OCI-LY7 (cell line): ENCODE measurements around the gene HLCS. TPM values are rescaled to one million over a fixed set of nuclear protein-coding genes. Genes with fewer than 3 reads are reported as not detected.

Experiments used
- BruUV-seq: library from RNA; stranded (reverse); fragments of 400-500 nt; replicated peaks from 2 replicates; lab custom pipeline; 2021; lab: Mats Ljungman, UMichigan
- CTCF ChIA-PET: fragments of 300-600 bp; sonication (Branson Sonifier 250); formaldehyde crosslinking; loops from one replicate; lab custom pipeline; 2022; ENCODE audit warnings: antibody characterized with exemption; ENCODE audit not compliant: unreplicated experiment; lab: Charles Lee
- POLR2A ChIA-PET: fragments of 300-600 bp; sonication (Branson Sonifier 250); formaldehyde crosslinking; loops from one replicate; lab custom pipeline; 2022; ENCODE audit warnings: antibody characterized with exemption; lab: Charles Lee
- DNase-seq: peaks from one replicate; pipeline ENCODE4 v3.0.0-alpha.2; 2015; ENCODE audit warnings: low spot score
- H2AFZ ChIP-seq: fragments of 200-600 bp; sonication (generic), shearing (Covaris generic); 2 replicates; pipeline ENCODE4 v1.6.1; 2014; ENCODE audit warnings: mild to moderate bottlenecking, antibody characterized with exemption, low read length, moderate library complexity
- H3K27ac ChIP-seq: fragments of 200-600 bp; sonication (generic); 2 replicates; pipeline ENCODE4 v1.5.1; 2014; ENCODE audit warnings: mixed run types, low read depth, mild to moderate bottlenecking, moderate library complexity, low read length, inconsistent platforms; ENCODE audit not compliant: poor library complexity, severe bottlenecking
- H3K36me3 ChIP-seq: fragments of 200-600 bp; sonication (generic); 2 replicates; pipeline ENCODE4 v1.6.1; 2014; ENCODE audit warnings: mild to moderate bottlenecking, antibody characterized with exemption, low read length, moderate library complexity, mixed read lengths; ENCODE audit not compliant: insufficient read depth
- H3K4me1 ChIP-seq: fragments of 200-600 bp; sonication (generic); 2 replicates; pipeline ENCODE4 v1.5.1; 2014; ENCODE audit warnings: mild to moderate bottlenecking, low read length; ENCODE audit not compliant: insufficient read depth, poor library complexity, severe bottlenecking
- H3K4me2 ChIP-seq: fragments of 200-600 bp; sonication (generic); 2 replicates; pipeline ENCODE4 v1.6.1; 2014; ENCODE audit warnings: mild to moderate bottlenecking, low read length
- H3K4me3 ChIP-seq: fragments of 200-600 bp; sonication (generic); 2 replicates; pipeline ENCODE4 v1.5.1; 2014; ENCODE audit warnings: mild to moderate bottlenecking, low read depth, low read length; ENCODE audit not compliant: poor library complexity, severe bottlenecking
- H3K79me2 ChIP-seq: fragments of 200-600 bp; sonication (generic); 2 replicates; pipeline ENCODE4 v1.6.1; 2016; ENCODE audit warnings: low read depth, mild to moderate bottlenecking, low read length, moderate library complexity, mixed read lengths; ENCODE audit not compliant: insufficient read depth
- H3K9me2 ChIP-seq: fragments of 200-600 bp; sonication (generic); 2 replicates; pipeline ENCODE4 v1.6.1; 2016; ENCODE audit warnings: mild to moderate bottlenecking, low read length, mixed read lengths; ENCODE audit not compliant: insufficient read depth
- H3K9me3 ChIP-seq: fragments of 200-600 bp; sonication (generic); 2 replicates; pipeline ENCODE4 v1.6.1; 2014; ENCODE audit warnings: mild to moderate bottlenecking, mixed run types, low read length, mixed read lengths
- H4K20me1 ChIP-seq: fragments of 200-600 bp; sonication (generic); 2 replicates; pipeline ENCODE4 v1.6.1; 2014; ENCODE audit warnings: mild to moderate bottlenecking, antibody characterized with exemption, low read length, moderate library complexity, mixed read lengths; ENCODE audit not compliant: insufficient read depth
- CTCF ChIP-seq: fragments of 200-600 bp; sonication (generic); conservative IDR thresholded peaks from 2 replicates; pipeline ENCODE4 v1.5.1; 2014; ENCODE audit warnings: mild to moderate bottlenecking, antibody characterized with exemption, low read length, moderate library complexity, mixed read lengths
- EZH2phosphoT487 ChIP-seq: fragments of 200-600 bp; sonication (generic); IDR thresholded peaks from 2 replicates; pipeline ENCODE4 v1.6.1; 2018; ENCODE audit warnings: low read depth, borderline replicate concordance, mild to moderate bottlenecking, mixed run types, antibody characterized with exemption, low read length, moderate library complexity, mixed read lengths
- intact Hi-C: fragments of 100-400 bp; cut with micrococcal nuclease; formaldehyde crosslinking; loops from one replicate; pipeline ENCODE4 v1.10.0; 2022; ENCODE audit not compliant: unreplicated experiment
- total RNA-seq, 2 experiments: library from RNA; depleted of rRNA in 1 of 2; stranded (reverse); fragments of >200 nt in 1 of 2; shearing (Covaris generic) in 1 of 2; gene quantifications; 2 replicates each; pipeline ENCODE4 v1.2.3, GENCODE V29; 2014 to 2022

The HLCS gene
- total RNA-seq, 2 experiments from 2014 or later, result 12.0 to 20.9 TPM

GRCh38 chr21:36722370-36723368 lies 243.8 kb downstream of the HLCS start:
- Histone ChIP-seq H3K27ac (no peak overlapping the region), H4K20me1 (no peaks in the 10 kb centered on the region), H3K9me3 (no peaks in the 10 kb centered on the region), H3K4me1 (no peaks in the 10 kb centered on the region), H3K9me2 (no peaks in the 10 kb centered on the region), H3K4me2 (no peak overlapping the region), H3K79me2 (no peaks in the 10 kb centered on the region), H3K36me3 (no peaks in the 10 kb centered on the region), H3K4me3 (no peak overlapping the region), H2AFZ (no peak overlapping the region)
- DNase-seq, result no peak
- TF ChIP-seq EZH2phosphoT487, result no peak
- TF ChIP-seq CTCF, result no peak
- BruUV-seq, result no TSS peak
- POLR2A ChIA-PET, result no interaction called here
- CTCF ChIA-PET, result no interaction called here
- intact Hi-C loops, result no loop called here

DNA sequence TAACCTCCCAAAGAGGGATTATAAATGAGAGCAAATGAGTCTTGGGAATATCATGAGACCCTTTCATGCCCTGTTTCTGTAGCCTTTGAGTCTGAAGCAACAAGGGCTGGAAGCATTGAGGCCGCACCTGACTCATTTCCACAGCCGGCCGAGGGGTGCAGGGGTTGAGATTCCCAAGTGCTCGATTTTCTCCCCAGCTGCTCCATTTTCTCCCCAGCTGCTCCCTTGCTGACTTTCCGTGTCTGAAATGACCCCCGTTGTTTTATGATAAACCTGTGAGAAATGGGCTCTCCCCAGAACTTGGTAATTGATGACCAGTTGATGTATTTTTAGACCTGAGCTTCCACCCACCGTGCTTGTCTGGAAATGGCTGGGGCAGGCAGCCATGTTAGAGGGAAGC lies 244.7 kb downstream of the HLCS start:
- H3K4me3 ChIP-seq, result no peak overlapping the region
- no TSS peak for BruUV-seq
- no peaks in the 10 kb centered on the region for H3K36me3 ChIP-seq
- H3K4me1 ChIP-seq, result no peaks in the 10 kb centered on the region
- TF ChIP-seq CTCF, result no peak
- TF ChIP-seq EZH2phosphoT487, result no peak
- H3K9me2 ChIP-seq, result no peaks in the 10 kb centered on the region
- ChIA-PET CTCF (no interaction called here), POLR2A (no interaction called here)
- H3K79me2 ChIP-seq, result no peaks in the 10 kb centered on the region
- no peak overlapping the region for H3K27ac ChIP-seq
- no peak overlapping the region for H3K4me2 ChIP-seq
- H4K20me1 ChIP-seq, result no peaks in the 10 kb centered on the region; the same call in 1 of the 2 replicates
- H2AFZ ChIP-seq, result no peak overlapping the region
- intact Hi-C loops, result no loop called here
- no peaks in the 10 kb centered on the region for H3K9me3 ChIP-seq
- no peak for DNase-seq

DNA sequence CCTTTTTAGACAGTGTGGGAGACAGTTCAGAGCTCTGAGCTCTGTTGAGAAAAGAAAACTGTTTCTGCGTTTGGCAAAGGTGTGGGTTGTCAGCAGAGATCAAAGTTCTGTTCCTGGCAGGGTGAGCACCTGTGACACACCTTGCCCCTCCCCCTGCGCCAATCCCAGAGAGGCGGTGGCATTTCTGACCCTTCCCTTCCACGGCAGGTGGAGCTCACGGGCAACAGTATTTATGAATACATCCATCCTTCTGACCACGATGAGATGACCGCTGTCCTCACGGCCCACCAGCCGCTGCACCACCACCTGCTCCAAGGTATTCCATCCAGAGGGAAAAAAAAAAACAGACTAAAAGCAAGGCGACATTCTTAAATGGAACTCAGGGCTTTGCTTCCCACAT lies 246.9 kb downstream of the HLCS start:
- Histone ChIP-seq H3K9me2 (no peaks in the 10 kb centered on the region), H3K4me1 (no peaks in the 10 kb centered on the region), H3K4me3 (no peak overlapping the region), H3K36me3 (no peaks in the 10 kb centered on the region), H2AFZ (no peak overlapping the region), H3K79me2 (no peaks in the 10 kb centered on the region), H3K4me2 (no peak overlapping the region), H4K20me1 (no peaks in the 10 kb centered on the region; the same call in 1 of the 2 replicates), H3K27ac (no peak overlapping the region), H3K9me3 (no peaks in the 10 kb centered on the region)
- no peak for TF ChIP-seq EZH2phosphoT487
- TF ChIP-seq CTCF, result no peak
- POLR2A ChIA-PET, result interaction anchor here (0.7 kb wide), 1 partner anchor 1960 kb away, joined by 3 read pairs; no protein-coding TSS in a partner anchor
- DNase-seq, result no peak
- no TSS peak for BruUV-seq
- intact Hi-C loops, result no loop called here
- CTCF ChIA-PET, result no interaction called here
